Calu3 (cell line): Measurements from ENCODE around the gene NARS2. TPM values are rescaled to one million over a fixed set of nuclear protein-coding genes. Genes with fewer than 3 reads are reported as not detected.
"Not testable (repeated sequence)": the region's sequence is repeated elsewhere in the genome, so short reads cannot be mapped to it uniquely, and the experiment has no call there.

Experiments
- BruUV-seq: library from RNA; stranded (reverse); fragments of 400-500 nt; replicated peaks from 2 replicates; lab custom pipeline; 2021; lab: Mats Ljungman, UMichigan
- CTCF ChIA-PET: fragments of 300-600 bp; sonication (Branson Sonifier 250); formaldehyde crosslinking; loops from one replicate; lab custom pipeline; 2022; ENCODE audit warnings: antibody characterized with exemption; lab: Charles Lee
- DNase-seq: peaks from one replicate; pipeline ENCODE4 v3.0.0; 2022
- H3K27ac Mint-ChIP-seq: one replicate; pipeline ENCODE4 v1.8.0; 2022; ENCODE audit warnings: mixed read lengths; ENCODE audit not compliant: unreplicated experiment
- H3K27me3 Mint-ChIP-seq: one replicate; pipeline ENCODE4 v1.8.0; 2022; ENCODE audit warnings: mixed read lengths; ENCODE audit not compliant: unreplicated experiment
- H3K36me3 Mint-ChIP-seq: one replicate; pipeline ENCODE4 v1.8.0; 2022; ENCODE audit warnings: mild to moderate bottlenecking, moderate library complexity, mixed read lengths; ENCODE audit not compliant: insufficient read depth, unreplicated experiment
- H3K4me1 Mint-ChIP-seq: one replicate; pipeline ENCODE4 v1.8.0; 2022; ENCODE audit warnings: mild to moderate bottlenecking, low read depth, mixed read lengths; ENCODE audit not compliant: unreplicated experiment
- H3K4me3 Mint-ChIP-seq: one replicate; pipeline ENCODE4 v1.8.0; 2022; ENCODE audit warnings: mild to moderate bottlenecking, low read depth, moderate library complexity, mixed read lengths; ENCODE audit not compliant: unreplicated experiment
- H3K9me3 Mint-ChIP-seq: one replicate; pipeline ENCODE4 v1.8.0; 2022; ENCODE audit warnings: low read depth, mixed read lengths; ENCODE audit not compliant: unreplicated experiment
- intact Hi-C: fragments of 100-400 bp; cut with micrococcal nuclease; formaldehyde crosslinking; loops from one replicate; pipeline ENCODE4 v1.10.0; 2022; ENCODE audit not compliant: unreplicated experiment
- total RNA-seq: library from RNA; stranded (reverse); gene quantifications from 2 replicates; pipeline ENCODE4 v1.2.3, GENCODE V29; 2022
- TF ChIP-seq, protein P1 (sequence below): fragments of 200-600 bp; IDR thresholded peaks from one replicate; pipeline ENCODE4 v1.8.0; 2022; ENCODE audit warnings: antibody characterized with exemption; ENCODE audit not compliant: unreplicated experiment

NARS2 gene
- total RNA-seq, 1 experiment from 2014 or later = 17.8 TPM

DNA sequence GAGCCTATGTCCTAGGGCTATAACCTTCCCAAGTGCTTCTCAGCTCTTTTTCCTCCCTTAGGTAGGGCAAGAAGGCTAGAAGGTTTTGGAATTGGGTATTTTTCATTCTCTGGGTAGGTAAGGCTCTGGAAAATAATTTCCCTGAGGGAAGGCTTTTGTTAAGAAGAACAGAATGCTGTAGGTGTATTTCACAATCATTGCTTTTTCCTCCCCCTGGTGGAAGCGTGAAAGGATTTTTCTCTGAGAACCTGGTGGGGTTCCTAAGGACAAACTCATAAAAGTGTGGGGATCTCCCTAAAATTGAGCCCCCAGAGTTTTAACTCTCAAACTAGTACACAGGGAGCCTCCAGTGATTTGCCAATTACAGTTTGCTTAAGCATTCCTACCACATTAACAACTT is 41.1 kb upstream of the NARS2 start:
- H3K27me3 Mint-ChIP-seq = peaks cover 17% of the 10 kb centered on the region
- intact Hi-C loops = no loop called here
- no peak overlapping the region for H3K4me3 Mint-ChIP-seq
- DNase-seq = no peak
- no peaks in the 10 kb centered on the region for H3K4me1 Mint-ChIP-seq
- BruUV-seq = no TSS peak
- no peaks in the 10 kb centered on the region for H3K36me3 Mint-ChIP-seq
- H3K27ac Mint-ChIP-seq = no peak overlapping the region
- TF ChIP-seq, protein P1, sequence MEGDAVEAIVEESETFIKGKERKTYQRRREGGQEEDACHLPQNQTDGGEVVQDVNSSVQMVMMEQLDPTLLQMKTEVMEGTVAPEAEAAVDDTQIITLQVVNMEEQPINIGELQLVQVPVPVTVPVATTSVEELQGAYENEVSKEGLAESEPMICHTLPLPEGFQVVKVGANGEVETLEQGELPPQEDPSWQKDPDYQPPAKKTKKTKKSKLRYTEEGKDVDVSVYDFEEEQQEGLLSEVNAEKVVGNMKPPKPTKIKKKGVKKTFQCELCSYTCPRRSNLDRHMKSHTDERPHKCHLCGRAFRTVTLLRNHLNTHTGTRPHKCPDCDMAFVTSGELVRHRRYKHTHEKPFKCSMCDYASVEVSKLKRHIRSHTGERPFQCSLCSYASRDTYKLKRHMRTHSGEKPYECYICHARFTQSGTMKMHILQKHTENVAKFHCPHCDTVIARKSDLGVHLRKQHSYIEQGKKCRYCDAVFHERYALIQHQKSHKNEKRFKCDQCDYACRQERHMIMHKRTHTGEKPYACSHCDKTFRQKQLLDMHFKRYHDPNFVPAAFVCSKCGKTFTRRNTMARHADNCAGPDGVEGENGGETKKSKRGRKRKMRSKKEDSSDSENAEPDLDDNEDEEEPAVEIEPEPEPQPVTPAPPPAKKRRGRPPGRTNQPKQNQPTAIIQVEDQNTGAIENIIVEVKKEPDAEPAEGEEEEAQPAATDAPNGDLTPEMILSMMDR = no peak
- CTCF ChIA-PET = no interaction called here
- H3K9me3 Mint-ChIP-seq = peaks cover 3% of the 10 kb centered on the region

DNA sequence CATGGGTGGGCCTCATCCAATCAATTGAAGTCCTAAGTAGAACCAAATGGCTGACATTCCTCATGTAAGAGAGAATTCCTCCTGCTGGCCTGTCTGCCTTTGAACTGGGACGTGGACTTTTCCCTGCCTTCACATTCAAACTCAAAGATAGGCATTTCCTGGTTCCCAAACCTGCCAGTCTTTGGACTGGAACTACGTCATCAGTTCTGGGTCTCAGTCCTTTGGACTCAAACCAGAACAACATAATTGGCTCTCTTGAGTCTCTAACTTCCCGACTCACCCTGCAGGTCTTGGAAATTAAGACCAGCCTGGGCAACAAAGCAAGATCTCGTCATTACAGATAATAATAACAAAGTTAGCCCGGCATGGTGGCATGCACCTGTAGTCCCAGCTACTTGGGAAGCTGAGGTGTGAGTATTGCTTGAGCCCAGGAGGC is 38.7 kb upstream of the NARS2 start:
- H3K4me1 Mint-ChIP-seq = no peaks in the 10 kb centered on the region
- no TSS peak for BruUV-seq
- H3K27ac Mint-ChIP-seq = no peak overlapping the region
- no peak overlapping the region for H3K4me3 Mint-ChIP-seq
- CTCF ChIA-PET = no interaction called here
- H3K9me3 Mint-ChIP-seq = no peaks in the 10 kb centered on the region
- intact Hi-C loops = no loop called here
- no peaks in the 10 kb centered on the region for H3K36me3 Mint-ChIP-seq
- H3K27me3 Mint-ChIP-seq = peaks cover 17% of the 10 kb centered on the region
- no peak for DNase-seq
- TF ChIP-seq, protein P1 = no peak

- intact Hi-C loops = no loop called here
- Mint-ChIP-seq H3K9me3 (no peaks in the 10 kb centered on the region), H3K4me1 (no peaks in the 10 kb centered on the region), H3K4me3 (no peak overlapping the region), H3K27ac (no peak overlapping the region), H3K27me3 (peaks cover 17% of the 10 kb centered on the region), H3K36me3 (no peaks in the 10 kb centered on the region)
- TF ChIP-seq, protein P1 = no peak
- CTCF ChIA-PET = no interaction called here
- DNase-seq = no peak
- no TSS peak for BruUV-seq
Observed at GRCh38 chr11:78612721-78613377, 38.2 kb upstream of the NARS2 start.

DNA sequence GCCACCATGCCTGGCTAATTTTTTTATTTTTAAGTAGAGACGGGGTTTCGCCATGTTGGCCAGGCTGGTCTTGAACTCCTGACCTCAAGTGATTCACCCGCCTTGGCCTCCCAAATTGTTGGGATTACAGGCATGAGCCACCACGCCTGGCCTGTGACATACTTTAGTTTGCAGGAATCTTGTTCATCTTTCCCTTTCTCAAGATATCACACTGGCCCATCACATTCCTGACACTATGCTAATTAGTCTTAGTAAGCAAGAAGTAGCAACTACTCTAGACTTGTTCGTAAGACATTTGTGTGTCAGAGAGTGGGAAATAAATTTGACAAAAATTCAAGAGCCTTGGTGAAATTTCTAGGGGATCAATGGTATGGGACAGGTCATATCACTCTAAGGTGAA is 34.7 kb upstream of the NARS2 start:
- H3K36me3 Mint-ChIP-seq, intact Hi-C loops, H3K4me1 Mint-ChIP-seq, H3K9me3 Mint-ChIP-seq, CTCF ChIA-PET, DNase-seq, H3K27ac Mint-ChIP-seq, BruUV-seq, H3K4me3 Mint-ChIP-seq: not testable (repeated sequence)
- peaks cover 12% of the 10 kb centered on the region for H3K27me3 Mint-ChIP-seq

DNA sequence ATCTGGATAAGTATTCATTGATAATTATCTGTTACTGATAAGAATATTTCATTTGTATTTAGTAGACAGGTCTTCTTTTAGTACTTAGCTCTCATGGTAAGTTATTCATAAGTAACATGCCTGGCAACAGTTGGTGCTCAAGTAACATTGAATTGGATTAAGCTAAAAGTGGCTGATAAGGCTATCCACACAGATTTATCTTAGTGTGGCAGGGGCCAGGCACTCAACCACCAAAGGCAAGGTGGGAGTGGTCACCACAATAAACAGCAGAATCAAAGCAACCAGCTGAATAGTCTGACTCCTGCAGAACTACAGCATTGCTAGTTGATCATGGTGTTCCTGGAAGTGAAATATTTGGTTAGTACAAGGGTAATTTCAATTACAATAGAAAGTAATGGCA is 33.0 kb upstream of the NARS2 start:
- Mint-ChIP-seq H3K27me3 (peaks cover under 1% of the 10 kb centered on the region), H3K4me3 (no peak overlapping the region), H3K9me3 (no peaks in the 10 kb centered on the region), H3K4me1 (no peaks in the 10 kb centered on the region), H3K36me3 (no peaks in the 10 kb centered on the region), H3K27ac (no peak overlapping the region)
- DNase-seq = no peak
- intact Hi-C loops = no loop called here
- BruUV-seq = no TSS peak
- CTCF ChIA-PET = no interaction called here
- TF ChIP-seq, protein P1 = no peak
